Endothelial cell (in vitro differentiated cells): ENCODE results near the gene CDA. TPM values are rescaled to one million over a fixed set of nuclear protein-coding genes. Genes with fewer than 3 reads are reported as not detected.

Experiments
- DNase-seq: peaks from one replicate; pipeline ENCODE4 v3.0.0; 2021; ENCODE audit warnings: low spot score
- H3K27ac Mint-ChIP-seq: one replicate; pipeline ENCODE4 v1.8.0; 2021; ENCODE audit warnings: mixed read lengths, inconsistent platforms; ENCODE audit not compliant: unreplicated experiment
- H3K27me3 Mint-ChIP-seq: one replicate; pipeline ENCODE4 v1.8.0; 2021; ENCODE audit warnings: mild to moderate bottlenecking, moderate library complexity, mixed read lengths, inconsistent platforms; ENCODE audit not compliant: unreplicated experiment
- H3K36me3 Mint-ChIP-seq: one replicate; pipeline ENCODE4 v1.8.0; 2021; ENCODE audit warnings: mild to moderate bottlenecking, low read depth, mixed read lengths, inconsistent platforms; ENCODE audit not compliant: unreplicated experiment
- H3K4me1 Mint-ChIP-seq: one replicate; pipeline ENCODE4 v1.8.0; 2021; ENCODE audit warnings: mild to moderate bottlenecking, mixed read lengths, inconsistent platforms; ENCODE audit not compliant: unreplicated experiment
- H3K4me3 Mint-ChIP-seq: one replicate; pipeline ENCODE4 v1.8.0; 2021; ENCODE audit warnings: mild to moderate bottlenecking, mixed read lengths, inconsistent platforms; ENCODE audit not compliant: unreplicated experiment
- H3K9me3 Mint-ChIP-seq: one replicate; pipeline ENCODE4 v1.8.0; 2021; ENCODE audit warnings: mixed read lengths, inconsistent platforms; ENCODE audit not compliant: unreplicated experiment
- CTCF ChIP-seq: fragments of 200-600 bp; sonication (generic); IDR thresholded peaks from one replicate; pipeline ENCODE4 v1.5.0; 2021; ENCODE audit warnings: antibody characterized with exemption; ENCODE audit not compliant: unreplicated experiment
- total RNA-seq: library from RNA; stranded (reverse); fragmentation: NEBNext Ultra II Directional; extraction: Animal tissue kit (Norgen Biotek cat#: 25700); gene quantifications from one replicate; pipeline ENCODE4 v1.2.1, GENCODE V29; 2021; ENCODE audit not compliant: unreplicated experiment

CDA gene
- total RNA-seq, 1 donor from 2014 or later: 1.1 TPM

- no peak for TF ChIP-seq CTCF
- Mint-ChIP-seq H3K27ac (peak overlapping the region; percentile 9), H3K9me3 (no peaks in the 10 kb centered on the region), H3K4me3 (no peak overlapping the region), H3K27me3 (peaks cover 5% of the 10 kb centered on the region), H3K4me1 (peaks cover 26% of the 10 kb centered on the region), H3K36me3 (peaks cover 4% of the 10 kb centered on the region)
- no peak for DNase-seq
Measured at GRCh38 chr1:20663969-20664715, 75.2 kb downstream of the CDA start.

- Mint-ChIP-seq H3K4me3 (no peak overlapping the region), H3K36me3 (no peaks in the 10 kb centered on the region), H3K9me3 (no peaks in the 10 kb centered on the region), H3K27me3 (peaks cover 9% of the 10 kb centered on the region), H3K27ac (no peak overlapping the region), H3K4me1 (peaks cover 12% of the 10 kb centered on the region)
- TF ChIP-seq CTCF: no peak
- no peak for DNase-seq
Measured at GRCh38 chr1:20665726-20666125, 76.8 kb downstream of the CDA start.

GRCh38 chr1:20666146-20666545 lies 77.2 kb downstream of the CDA start:
- Mint-ChIP-seq H3K27ac (no peak overlapping the region), H3K4me3 (no peak overlapping the region), H3K4me1 (peaks cover 11% of the 10 kb centered on the region), H3K36me3 (no peaks in the 10 kb centered on the region), H3K27me3 (peaks cover 9% of the 10 kb centered on the region), H3K9me3 (no peaks in the 10 kb centered on the region)
- DNase-seq: no peak
- no peak for TF ChIP-seq CTCF

- Mint-ChIP-seq H3K36me3 (no peaks in the 10 kb centered on the region), H3K4me3 (no peak overlapping the region), H3K27me3 (peaks cover 9% of the 10 kb centered on the region), H3K9me3 (no peaks in the 10 kb centered on the region), H3K4me1 (peaks cover 10% of the 10 kb centered on the region), H3K27ac (no peak overlapping the region)
- no peak for DNase-seq
- no peak for TF ChIP-seq CTCF
Measured at GRCh38 chr1:20666804-20667203, 77.9 kb downstream of the CDA start.

Other genes starting within 250 kb of the CDA start
- 0.28 TPM for gene CAMK2N1, start 102.9 kb upstream of the CDA start, total RNA-seq
- gene MUL1, start 80.9 kb upstream of the CDA start, total RNA-seq: 31.5 TPM
- gene FAM43B, start 36.5 kb upstream of the CDA start, total RNA-seq: 1.7 TPM
- gene PINK1, start 44.4 kb downstream of the CDA start, total RNA-seq: 40.0 TPM
- gene DDOST, start 72.3 kb downstream of the CDA start, total RNA-seq: 235 TPM
- gene KIF17, start 128.9 kb downstream of the CDA start, total RNA-seq: 1.8 TPM
- 0.26 TPM for gene SH2D5, start 143.6 kb downstream of the CDA start, total RNA-seq
- gene HP1BP3, start 198.2 kb downstream of the CDA start, total RNA-seq: 164 TPM